Activated CD4-positive, CD25-positive, alpha-beta regulatory T cell treated with anti-CD3 and anti-CD28 coated beads, Interleukin-2, amount 50 U/mL, for 24 hours (primary cell): ENCODE data around the gene NYAP1.

ENCODE experiments used
- ATAC-seq, 2 donors: fragments of 150-1000 bp; cut with Tn5 transposase; one replicate each; pipeline ENCODE4 v1.10.0; 2021; ENCODE audit warnings: mild to moderate bottlenecking in 1 of 2, moderate library complexity in 1 of 2

NYAP1 gene

DNA sequence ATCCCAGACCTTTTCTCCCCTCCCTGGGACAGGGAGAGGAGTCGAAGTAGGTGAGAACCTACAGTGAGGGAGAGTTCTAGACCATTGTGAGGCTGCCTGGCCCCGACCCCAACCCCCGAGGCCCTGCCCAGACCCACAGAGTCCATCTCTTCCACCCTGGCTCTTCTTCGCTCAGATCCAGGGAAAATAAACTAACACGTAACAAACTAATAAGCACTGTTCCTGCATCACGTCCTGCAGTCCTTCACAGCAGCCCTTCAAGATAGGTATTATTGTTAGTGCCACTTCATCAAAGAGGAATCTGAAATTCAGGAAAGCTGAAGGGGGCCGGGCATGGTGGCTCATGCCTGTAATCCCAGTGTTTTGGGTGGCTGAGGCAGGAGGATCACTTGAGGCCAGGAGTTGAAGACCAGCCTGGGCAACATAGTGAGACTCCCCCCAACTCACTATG, 19.5 kb upstream of the NYAP1 start, which contains the start of gene SPACDR:
Gene SPACDR (minus strand): TSS at position 51 of the 451 bp plus-strand sequence. CDS start 235 bp downstream, outside the sequence.
- no peak for ATAC-seq

DNA sequence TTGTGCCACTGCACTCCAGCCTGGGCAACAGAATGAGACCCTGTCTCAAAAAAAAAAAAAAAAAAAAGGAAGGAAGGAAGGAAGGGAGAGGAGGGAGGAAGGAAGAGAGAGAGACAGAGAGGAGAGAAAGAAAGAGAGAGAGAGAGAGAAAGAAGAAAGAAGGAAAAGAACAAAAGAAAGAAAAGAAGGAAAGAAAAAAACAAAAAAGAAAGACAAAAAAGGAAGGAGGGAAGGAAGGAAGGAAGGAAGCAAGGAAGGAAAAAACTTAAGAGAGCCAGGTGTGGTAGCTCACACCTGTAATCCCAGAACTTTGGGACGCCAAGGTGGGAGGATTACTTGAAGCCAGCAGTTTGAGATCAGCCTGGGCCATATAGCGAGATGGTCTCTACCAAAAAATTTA, 18.9 kb upstream of the NYAP1 start:
- ATAC-seq = no peak

DNA sequence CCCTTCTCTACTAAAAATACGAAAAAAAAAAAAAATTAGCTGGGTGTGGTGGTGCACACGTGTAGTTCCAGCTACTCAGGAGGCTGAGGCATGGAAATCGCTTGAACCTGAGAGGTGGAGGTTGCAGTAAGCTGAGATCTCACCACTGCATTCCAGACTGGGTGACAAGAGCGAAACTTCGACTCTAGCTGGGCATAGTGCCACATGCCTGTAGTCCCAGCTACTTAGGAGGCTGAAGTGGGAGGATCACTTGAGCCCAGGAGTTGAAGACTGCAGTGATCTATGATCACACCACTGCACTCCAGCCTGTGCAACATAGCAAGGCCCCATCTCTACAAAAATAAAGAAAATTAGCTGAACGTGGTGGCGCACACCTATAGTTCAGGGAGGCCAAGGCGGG, 18.4 kb upstream of the NYAP1 start:
- ATAC-seq = no peak

GRCh38 chr7:100465702-100466311, 17.9 kb upstream of the NYAP1 start:
- no peak for ATAC-seq

GRCh38 chr7:100466653-100467605, 16.8 kb upstream of the NYAP1 start:
- ATAC-seq = no peak

DNA sequence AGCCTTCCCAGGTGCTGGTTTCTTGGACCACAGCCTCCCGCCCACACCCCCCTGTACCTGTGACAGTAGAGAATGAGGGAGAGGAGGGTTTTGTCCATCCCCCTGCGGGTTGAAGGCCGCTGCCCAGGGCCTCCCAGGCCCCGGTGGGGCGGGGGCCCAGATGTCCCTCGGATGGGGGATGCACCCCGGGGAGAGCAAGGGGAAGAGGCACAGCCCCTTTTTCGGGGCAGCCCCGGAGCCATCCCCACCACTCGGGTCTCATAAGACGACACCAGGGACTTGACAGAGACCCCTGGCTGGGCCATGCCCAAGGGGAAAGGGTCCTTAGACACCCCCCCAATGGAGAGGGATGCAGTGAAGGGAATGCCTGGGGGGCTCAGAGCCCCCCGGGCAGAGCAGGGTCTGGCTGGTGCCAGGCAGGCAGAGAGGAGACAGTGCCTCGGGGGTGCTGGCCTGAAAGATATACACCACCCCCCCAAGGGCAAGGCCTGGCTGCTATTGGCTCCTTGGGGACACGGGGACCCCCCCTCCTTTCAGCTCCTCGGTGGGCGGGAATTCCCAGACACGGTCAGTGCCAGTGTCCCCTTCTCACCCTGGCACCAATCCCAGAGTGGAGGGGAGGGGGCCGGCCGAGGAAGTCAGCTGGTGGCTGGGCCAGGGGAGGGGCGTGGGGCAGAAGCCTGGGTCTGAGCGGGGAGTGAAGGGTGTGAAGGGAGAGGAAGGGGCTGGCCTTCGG, 15.9 kb upstream of the NYAP1 start:
- ATAC-seq = no peak

GRCh38 chr7:100469227-100470044, 14.3 kb upstream of the NYAP1 start:
- peak; percentile 81 to 91 for ATAC-seq

DNA sequence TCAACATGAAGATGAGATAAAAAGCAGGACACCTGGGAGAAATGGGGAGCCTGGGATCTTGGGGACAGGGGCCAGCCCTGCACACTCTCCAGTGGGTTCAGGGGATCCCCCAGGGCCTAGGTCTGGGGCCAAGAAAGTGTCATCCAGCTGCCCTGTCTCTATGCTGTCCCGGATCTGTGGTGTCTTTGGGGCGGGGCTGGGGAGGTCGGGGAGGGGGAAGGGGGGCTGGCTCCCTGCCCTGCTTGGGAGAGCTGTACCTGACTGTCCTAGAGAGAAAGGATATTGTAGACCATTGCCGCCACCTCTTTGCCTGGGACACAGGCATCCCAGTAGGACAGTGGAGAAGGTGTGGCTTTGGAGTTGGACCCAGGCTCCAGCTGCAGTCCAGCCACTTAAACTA, 12.7 kb upstream of the NYAP1 start:
- no peak for ATAC-seq

- ATAC-seq = no peak
These were observed 11.4 kb upstream of the NYAP1 start for GRCh38 chr7:100472121-100472851.

- ATAC-seq = no peak
These were observed 10.8 kb upstream of the NYAP1 start for GRCh38 chr7:100472854-100473499.

DNA sequence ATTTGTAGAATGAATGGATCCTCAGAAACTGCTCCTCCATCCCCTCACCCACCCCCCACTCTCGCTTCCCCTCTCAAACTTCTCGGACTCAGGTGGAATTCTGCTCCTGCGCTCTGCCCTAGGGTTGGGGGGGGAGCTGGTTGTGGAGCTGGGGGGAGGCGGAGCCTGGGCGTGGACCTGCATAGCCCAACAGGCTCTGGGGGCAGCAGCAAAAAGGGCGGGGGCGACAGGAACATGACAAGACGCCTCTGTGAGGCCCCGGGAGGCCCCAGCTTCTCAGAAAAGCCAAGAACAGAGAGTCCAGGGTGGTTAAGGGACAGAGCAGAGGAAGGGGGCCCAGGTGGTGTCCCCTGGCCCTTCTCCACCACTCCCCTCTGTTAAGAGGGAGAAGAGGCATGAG, 8.2 kb upstream of the NYAP1 start:
- ATAC-seq = no peak

DNA sequence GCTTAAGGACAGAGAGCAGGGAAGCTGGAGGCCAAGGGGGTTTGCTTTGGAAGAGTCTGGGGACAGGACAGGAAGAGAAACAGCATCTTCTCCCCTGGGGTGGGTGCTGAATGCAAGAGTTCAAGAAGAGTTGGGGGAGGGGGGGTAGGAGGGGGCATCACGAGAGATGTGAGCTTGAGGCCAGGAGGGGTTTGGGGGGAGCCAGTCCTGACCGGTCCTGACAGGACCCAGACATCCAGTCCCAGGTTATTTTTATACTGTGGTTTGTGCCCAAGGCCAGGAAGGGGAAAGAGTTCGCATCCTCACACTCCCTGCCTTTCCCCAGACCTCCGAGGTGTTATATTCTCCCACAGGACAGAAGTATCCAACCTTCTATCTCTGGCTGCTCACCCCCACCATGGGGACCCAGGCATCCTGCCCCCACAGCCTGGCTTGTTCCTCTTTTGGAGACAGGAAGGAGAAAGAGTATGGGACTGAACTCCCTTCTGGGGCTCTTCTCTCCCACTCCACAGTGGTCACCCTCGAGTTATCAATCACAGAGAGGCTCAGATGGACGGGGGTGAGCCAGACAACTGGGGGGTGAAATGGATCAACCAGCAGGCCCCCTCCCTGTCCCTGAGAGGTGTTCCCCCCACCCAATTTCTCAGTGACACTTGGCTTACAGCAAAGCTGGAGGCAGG, 7.5 kb upstream of the NYAP1 start:
- no peak for ATAC-seq

DNA sequence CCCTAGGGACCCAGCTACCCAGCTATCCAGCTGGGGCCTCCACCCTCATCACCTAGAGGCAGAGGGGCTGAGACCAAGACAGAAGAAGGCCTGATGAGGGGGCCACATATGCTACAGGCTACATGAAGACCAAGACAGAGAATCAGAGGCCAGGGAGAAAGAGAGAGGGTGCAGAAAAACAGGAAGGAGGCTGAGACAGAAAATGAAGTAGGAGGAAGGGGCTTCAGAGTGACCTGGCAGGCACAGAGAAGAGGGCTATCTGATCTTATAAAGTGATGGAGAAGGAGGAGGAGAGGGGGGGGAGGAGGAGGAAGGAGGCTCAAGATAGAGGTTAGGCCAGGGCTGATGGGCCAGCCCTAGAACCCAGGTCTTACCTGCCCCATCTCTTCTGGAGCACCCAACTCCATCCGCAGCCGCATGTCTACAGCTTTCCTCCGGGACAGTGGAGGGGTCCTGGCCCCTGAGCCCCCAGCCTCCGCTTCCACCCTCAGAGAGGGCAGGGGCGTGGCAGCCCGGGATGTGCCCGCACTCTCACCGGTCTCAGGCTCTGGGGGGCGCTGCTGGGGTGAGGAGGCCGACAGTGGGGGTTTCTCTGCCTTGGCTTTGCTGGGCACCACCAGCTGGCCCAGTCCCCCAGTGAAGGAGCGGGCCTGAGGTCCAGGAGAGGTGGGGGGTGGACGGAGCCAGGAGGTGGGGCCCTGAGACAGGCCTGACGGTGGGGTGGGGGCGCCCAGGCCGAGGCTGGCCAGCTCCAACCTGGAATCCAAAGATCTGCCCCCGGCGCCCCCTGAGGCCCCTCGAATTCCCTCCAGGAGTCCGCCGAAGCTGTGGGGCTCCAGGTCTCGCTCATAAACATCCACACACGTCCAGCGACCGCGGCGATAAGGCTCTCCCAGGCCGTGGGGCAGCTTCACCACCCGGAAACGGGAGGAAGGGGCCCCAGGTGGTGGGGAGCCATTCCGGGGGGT, 6.5 kb upstream of the NYAP1 start:
- no peak for ATAC-seq

DNA sequence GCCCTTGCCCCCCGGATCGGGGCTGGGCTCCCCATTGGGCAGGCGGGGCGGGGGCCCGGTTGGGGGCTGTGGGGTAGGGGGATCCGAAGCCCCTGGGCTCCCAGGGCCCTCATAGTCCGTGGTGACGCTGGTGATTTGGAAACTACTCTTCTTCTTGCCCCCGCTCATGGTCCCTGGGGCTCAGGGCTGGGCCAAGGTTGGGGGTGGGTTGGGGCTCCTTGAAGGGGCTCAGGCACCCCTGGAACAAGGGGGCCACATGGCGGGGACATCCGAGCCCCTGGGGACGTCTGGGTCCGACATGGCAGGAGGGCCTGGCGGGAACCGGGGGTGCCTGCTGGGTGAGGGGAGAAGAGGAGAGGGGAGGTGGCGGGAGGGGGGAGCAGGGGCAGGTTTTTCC, 5.9 kb upstream of the NYAP1 start:
- no peak for ATAC-seq

DNA sequence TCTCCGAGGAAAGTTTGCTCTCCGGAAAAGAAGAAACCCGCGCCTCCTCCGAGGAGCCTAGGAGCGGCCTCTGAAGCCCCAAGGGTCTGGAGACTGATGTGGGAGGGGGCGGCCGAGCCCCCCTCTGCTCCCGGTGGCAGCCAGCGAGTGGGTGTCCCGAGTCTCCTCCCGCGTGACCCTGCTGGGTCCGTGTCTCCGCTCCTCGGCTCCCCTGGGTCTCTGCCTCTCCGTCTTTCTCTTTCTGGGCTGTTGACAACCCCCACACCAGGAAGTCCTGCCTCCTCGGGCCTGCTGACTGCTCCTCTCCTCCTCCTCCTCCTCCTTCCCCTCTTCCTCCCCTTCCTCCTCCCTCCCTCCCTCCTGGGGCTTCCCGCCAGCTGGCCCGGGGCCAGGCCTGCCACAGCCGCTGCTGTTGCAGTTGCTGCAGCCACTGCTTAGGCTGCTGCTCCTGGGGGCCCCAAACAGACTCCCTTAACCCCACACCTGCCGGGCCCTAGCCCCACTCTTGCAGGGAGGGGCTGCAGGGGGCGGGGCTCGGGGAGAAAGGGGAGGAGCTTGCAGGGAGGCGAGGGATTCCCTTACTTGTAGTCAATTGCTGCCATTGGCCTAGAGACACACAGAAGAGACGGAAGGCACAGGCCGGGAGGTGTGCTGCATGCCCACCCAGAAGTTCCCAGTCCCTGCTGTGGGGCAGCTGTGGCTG, 4.6 kb upstream of the NYAP1 start, which contains the start of gene TSC22D4:
Gene TSC22D4 (minus strand): TSS at position 257 of the 703 bp plus-strand sequence. CDS start 1,176 bp downstream, outside the sequence.
- peak; percentile 81 to 84 for ATAC-seq

DNA sequence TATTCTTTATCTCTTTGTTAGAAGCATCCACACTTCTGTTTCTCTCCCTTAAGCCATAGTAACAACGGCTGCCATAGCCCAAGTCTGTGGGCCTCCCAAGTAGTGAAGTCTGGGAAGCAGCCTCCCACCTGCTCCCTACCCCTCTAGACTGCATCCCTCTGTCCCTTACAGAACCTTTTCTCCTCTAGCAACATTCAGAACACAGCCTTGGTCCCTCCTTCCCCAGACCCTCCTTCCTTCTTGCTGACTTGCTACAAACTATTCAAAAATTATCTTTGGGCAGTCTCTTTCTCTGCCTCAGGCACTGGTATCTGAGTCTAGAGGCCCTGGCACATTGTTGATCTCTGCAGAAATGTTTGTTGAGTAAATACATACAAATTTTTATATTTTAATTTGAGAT, 2.3 kb upstream of the NYAP1 start:
- no peak for ATAC-seq

- no peak for ATAC-seq
These were observed 1.0 kb upstream of the NYAP1 start for GRCh38 chr7:100482728-100483089.

DNA sequence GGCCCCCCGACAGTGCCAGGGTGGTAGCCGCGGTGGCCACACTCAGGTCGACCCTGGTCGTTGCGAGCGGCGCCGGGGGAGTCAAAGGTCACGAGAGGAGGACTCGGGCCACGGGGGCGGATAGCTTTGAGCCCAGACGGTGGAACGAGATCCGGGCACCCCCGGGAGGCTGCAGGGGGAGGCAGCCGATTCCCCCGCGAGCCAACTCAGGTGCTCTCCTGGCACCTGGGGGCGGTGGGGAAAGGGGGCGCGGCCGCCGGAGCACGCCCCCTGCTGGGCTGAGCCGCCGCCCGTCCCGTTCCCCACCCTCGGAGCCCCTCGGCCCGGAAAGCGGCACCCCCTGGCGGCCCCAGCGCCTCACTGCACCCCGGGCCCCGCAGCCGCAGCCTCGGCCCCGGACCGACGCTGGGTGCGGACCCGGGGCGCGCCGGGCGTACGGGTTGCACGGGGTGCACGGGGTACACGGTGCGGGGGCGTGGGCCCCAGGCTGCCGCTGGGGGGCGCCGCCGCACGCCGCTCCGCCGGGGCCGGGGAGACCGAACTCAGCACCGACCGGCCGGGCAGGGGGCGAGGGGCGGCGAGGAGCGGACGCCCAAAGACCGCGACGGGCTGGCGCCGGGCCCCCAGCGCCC, 521 bp upstream of the NYAP1 start:
- peak; percentile 64 to 71 for ATAC-seq
